GM18502 (cell line): Measurements from ENCODE around the gene IRGQ.

Source experiments
- ATAC-seq: cut with Tn5 transposase; IDR thresholded peaks from one replicate; pipeline ENCODE4 v1.9.1; 2021; ENCODE audit warnings: mild to moderate bottlenecking; ENCODE audit not compliant: unreplicated experiment, poor library complexity

IRGQ gene

DNA sequence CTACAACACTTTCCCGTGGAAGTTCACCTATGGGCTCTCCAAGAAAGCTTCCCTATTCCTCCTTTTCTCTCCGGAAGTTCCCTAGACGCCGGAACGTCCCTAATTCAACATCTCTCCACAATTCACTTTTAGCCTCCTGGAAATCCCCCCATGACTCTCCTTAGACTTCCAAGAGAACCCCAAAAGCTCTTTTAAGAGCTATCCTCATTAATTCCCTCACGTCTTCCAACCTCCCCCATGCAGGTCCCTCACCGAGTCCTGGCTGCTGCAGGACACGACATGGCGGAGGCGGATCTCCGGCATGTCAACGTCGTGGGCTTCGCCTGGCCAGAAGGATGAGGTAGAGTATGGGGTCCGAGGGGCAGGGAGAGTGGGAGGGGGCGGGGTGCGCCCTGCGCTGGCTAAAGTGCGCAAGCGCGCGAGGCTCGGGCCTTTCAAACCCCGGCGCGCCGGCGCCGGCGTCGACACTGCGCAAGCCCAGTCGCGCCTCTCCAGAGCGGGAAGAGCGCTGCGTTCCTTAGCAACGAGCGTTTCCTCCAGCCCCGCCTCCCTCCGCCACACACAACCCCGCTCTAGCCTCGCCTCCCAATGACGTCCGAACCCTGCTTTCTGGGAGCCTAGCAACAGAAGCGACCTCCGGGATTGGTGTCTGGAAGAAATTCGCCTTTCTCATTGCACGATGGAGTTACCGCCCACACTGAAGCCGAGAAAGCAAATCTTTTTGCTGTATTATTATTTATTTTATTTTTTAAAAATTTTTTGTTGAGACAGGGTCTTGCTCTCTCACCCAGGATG lies 20.6 kb downstream of the IRGQ start, which contains the start of the genes PINLYP and XRCC1:
Gene PINLYP (plus strand): TSS at position 646 of the 795 bp plus-strand sequence. CDS start 1,391 bp downstream, outside the sequence.
Gene XRCC1 (minus strand): TSS at position 372 of the 795 bp plus-strand sequence. CDS start 69 bp downstream, at position 303.
- ATAC-seq: peak; percentile 95

DNA sequence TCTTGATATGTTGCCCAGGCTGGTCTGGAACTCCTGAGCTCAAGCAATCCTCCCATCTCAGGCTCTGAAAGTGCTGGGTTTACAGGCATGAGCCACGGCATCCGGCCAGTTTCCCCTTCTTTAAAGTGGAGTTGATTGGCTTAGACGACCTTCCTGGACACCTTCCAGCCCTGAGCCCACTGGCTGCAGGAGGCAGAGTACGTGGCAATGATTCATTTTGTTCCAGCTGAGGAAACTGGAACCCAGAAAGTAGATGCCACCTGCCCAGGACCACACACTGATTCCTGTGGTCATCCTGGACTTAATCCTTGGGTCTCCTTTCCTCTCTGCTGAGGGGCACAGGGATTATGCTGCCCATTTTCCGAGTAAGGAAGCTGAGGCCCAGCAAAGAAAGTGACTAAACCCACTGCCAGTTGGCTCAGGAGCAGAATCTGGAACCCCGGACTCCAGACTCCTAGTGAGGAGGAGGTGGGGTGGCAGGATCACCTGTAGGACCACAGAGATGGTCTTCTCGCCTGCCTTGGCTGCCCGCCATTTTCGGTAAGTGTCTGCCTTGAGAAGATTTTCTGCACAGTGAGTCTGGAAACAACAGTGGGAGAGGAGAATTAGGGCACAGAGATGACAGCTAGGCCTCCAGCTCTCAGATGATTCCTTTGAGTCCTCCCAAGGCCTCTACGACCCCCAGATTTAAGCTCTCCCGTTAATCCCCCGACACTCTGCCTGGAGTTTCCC lies 21.3 kb downstream of the IRGQ start:
- ATAC-seq: no peak

DNA sequence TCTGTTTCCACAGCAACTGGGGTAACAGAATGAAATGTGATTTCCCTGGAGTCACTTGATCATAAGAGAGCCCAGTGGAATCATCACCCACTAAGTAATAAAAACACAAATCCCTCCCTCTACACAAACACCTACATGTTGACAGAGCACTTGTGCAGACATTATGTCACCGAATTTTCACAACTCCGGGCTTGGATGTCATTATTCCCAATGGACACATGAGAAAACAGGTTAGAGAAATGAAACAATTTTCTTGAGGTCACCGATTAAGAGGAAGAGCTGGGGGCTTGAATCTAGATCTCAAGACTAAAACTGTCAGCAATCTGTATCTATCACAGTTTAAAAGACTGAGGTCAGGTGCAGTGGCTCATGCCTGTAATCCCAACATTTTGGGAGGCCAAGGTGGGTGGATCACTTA lies 23.8 kb downstream of the IRGQ start:
- no peak for ATAC-seq

DNA sequence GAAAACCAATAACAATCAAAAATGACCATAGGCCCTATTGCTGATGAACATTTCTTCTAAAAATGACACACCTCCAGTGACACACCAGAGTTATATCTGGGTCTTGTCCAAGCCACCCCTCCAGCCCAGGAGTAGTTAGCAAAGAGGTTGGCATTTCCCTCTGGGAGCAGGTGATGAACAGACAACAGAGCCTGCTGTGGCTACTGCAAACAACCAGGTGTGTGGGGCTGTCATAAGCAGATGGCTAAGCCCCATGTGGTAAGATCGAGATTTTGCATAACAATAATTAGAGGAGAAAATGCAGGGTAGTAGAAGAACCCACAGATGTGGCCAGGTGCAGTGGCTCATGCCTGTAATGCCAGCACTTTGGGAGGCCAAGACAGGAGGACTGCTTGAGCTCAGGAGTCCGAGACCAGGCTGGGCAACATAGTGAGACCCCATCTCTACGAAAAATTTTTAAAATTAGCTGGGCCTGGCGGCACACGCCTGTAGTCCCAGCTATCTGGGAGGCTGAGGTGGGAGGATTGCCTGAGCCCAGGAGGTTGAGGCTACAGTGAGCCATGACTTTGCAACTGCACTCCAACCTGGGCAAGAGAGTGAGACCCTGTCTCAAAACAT lies 25.7 kb downstream of the IRGQ start:
- ATAC-seq: no peak

DNA sequence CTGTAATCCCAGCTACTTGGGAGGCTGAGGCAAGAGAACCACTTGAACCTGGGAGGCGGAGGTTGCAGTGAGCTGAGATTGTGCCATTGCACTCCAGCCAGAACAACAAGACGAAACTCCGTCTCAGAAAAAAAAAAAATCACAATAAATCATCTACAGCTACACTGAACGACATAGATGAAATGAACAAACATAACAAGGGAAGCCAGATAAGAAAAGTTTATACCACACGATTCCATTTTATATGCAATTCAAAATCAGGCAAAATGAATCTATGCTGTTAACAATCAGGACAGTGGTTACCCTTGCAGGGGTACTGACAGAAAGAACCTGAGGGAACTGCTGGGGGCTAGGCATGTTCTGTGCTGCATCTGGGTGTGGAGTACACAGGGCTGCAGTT lies 26.3 kb downstream of the IRGQ start:
- ATAC-seq: no peak

DNA sequence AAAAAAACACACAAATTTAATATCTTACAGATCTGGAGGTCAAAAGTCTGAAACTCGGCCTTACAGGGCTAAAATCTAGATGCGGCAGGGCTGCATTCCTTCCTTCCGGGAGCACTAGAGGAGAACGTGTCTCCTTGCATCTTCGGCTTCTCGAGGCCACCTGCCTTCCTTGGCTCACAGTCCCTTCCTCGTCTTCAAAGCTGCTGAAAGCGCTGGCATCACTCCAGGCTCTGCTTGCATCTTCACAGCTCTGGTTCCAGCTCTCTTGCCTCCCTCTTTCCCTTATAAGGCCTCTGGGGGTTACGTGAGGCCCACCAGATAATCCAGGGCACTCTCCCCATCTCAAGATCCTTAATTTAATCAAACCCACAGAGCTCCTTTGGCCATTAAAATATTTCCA lies 31.1 kb downstream of the IRGQ start:
- ATAC-seq: no peak

DNA sequence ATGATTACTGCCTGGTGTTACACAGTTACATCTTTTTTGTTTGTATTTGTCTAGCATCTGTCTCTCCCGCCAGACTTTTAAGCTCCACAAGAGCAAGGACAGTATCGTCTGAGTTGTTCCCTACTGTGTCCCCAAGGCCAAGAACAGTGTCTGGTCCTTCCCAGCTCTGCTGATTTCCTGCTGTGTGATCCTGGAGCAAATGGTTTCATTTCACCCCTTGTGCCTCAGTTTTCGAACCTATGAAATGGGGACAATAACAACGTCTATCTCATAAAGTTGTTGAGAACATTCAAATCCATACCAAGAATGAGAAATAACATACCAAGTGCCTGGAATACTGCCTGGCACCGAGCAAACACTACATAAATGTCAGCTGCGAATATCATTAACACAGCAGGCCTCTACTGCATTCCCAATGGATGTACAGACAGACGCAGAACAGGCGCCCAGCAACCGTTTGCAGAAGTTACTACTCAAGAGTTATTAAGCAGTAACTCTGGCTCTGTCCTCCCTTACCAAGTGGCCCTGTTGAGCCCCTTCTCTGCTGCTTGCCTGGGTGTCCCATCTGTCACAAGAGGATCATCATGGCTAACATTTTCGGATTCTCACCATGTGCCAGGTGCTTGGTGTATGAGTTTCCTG lies 32.0 kb downstream of the IRGQ start:
- no peak for ATAC-seq

DNA sequence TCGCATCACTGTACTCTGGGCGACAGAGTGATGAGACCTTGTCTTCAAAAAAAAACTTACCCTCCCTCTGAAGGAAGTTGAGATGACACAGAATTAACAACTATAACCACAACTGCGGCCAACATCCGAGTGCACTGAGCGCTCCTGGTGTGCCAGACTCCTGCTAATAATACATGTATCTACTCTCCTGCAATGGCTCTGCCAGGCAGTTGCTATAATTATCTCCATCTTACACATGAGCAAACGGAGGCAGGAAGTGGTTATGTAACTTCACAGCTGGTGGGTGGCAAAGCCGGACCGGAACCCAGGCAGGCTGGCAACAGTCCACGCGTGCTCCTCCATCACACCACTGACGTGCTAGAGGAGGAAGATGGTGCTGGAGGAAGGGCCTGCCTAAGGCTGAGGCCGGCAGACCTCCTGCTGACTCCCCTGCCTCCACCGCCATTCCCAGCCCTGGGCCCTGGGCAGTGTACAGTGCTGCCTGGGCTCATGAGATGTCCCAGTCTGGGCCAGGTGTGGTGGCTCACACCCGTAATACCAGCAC lies 33.2 kb downstream of the IRGQ start:
- ATAC-seq: peak; percentile 84

GRCh38 chr19:43562226-43562697 lies 33.7 kb downstream of the IRGQ start:
- ATAC-seq: no peak

GRCh38 chr19:43561139-43561970 lies 34.6 kb downstream of the IRGQ start:
- ATAC-seq: no peak

DNA sequence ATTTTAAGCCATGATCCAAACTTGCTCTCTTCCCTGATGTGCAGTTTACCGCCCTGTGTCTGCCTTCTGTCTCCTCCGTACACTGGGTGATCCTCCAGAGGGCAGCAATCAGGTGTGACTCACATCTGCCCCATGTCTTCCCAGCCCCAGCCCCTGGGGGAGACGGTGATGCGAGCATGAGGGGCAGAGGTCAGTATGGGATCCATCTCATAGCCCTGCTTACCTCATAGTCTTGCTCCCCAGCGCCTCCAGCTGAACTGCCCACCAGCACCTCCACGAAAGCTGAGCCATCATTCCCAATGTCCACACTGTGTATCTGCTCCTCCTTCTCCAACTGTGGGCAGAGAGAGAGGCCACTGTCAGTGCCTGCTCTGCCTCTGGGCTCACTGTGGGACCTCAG lies 35.2 kb downstream of the IRGQ start:
- no peak for ATAC-seq

- ATAC-seq: no peak
Observed at GRCh38 chr19:43555185-43555770, 40.7 kb downstream of the IRGQ start.

- no peak for ATAC-seq
Observed at GRCh38 chr19:43554317-43554895, 41.5 kb downstream of the IRGQ start.

GRCh38 chr19:43553656-43554055 lies 42.3 kb downstream of the IRGQ start:
- no peak for ATAC-seq

GRCh38 chr19:43552616-43553015 lies 43.3 kb downstream of the IRGQ start:
- ATAC-seq: no peak

- no peak for ATAC-seq
Observed at GRCh38 chr19:43552198-43552450, 43.8 kb downstream of the IRGQ start.

DNA sequence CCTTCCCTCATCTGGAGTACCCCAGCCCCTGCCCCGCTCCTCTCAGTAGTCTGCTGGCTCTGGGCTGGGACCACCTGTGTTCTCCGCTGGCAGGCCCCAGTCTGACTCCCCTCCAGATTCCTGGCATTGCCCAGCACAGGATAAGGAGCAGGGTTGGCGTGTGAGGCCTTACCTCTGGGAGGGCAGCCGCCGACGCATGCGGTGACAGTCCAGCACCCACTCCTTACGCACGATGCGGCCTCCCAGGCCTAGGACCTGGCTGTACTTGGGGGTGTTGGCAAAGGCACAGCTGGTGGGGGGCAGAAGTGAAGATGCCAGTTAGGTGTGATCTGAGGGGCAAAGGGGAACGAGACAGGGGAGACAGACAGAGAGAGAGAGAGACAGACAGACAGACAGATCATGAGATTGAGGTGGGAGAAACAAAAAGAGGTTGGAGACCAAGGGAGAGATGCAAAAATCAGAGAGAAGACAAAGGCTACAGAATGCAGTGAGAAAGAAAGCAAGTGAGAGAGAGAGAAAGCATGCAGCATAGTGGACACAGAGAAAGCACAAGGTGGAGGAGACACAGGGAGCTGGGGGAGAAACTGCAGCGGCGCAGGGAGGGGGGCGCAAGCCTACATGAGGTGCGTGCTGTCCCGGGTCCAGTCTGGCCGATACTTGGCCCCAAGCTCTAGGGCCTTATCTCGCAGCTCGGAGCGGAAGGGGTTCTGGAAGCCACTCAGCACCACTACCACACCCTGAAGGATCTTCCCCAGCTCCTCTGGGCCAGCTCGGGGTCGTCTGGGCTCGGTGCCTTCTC lies 44.3 kb downstream of the IRGQ start:
- ATAC-seq: no peak

DNA sequence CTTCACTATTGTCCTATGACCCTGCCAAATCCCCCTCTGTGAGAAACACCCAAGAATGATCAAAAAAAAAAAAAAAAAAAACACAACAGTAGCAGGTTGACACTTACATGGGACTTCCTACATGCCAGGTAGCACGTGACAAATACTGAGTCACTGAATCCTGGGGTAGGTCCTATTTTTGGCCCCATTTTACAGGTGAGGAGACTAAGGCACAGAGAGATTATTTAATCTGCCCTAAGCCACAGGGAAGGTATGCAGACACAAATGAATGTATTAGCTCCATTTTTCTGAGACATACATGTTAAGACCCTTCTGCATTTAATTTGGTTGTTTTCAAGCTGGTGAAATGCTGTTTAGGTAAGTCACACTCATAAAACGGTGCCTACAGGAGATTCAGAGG lies 47.2 kb downstream of the IRGQ start:
- ATAC-seq: no peak
